CD14-positive monocyte (primary cell): ENCODE results near the gene TNFAIP6. TPM values are rescaled to one million over a fixed set of nuclear protein-coding genes. Genes with fewer than 3 reads are reported as not detected.

Experiments used
- DNase-seq, 3 donors: peaks; one replicate each; pipeline ENCODE4 v3.0.0-alpha.2; 2011 to 2022
- H2AFZ ChIP-seq: 2 replicates; pipeline ENCODE4 v1.6.0; 2012; ENCODE audit warnings: mild to moderate bottlenecking, low read depth, low read length, inconsistent platforms; ENCODE audit not compliant: insufficient read depth, poor library complexity, severe bottlenecking
- H3K27ac ChIP-seq, 2 donors: 1 replicate in 1 of 2; 2 replicates in 1 of 2; pipeline ENCODE4 v1.5.1; 2012 to 2013; ENCODE audit warnings: low read length in 2 of 2, control low read depth in 1 of 2, inconsistent platforms in 1 of 2, low read depth in 1 of 2, mild to moderate bottlenecking in 1 of 2
- H3K27me3 ChIP-seq, 2 donors: one replicate each; pipeline versions ENCODE4 v1.6.0 to v1.6.1; 2011 to 2013; ENCODE audit warnings: low read length in 2 of 2; ENCODE audit not compliant: control insufficient read depth in 2 of 2, insufficient read depth in 2 of 2
- H3K36me3 ChIP-seq, 2 donors: replicated peaks in 1 of 2; 1 replicate in 1 of 2; 2 replicates in 1 of 2; pipeline versions ENCODE4 v1.5.1 to v1.6.1; 2012 to 2013; ENCODE audit warnings: low read length in 2 of 2, control low read depth in 1 of 2, inconsistent platforms in 1 of 2, mild to moderate bottlenecking in 1 of 2; ENCODE audit not compliant: insufficient read depth in 2 of 2, control insufficient read depth in 1 of 2
- H3K4me1 ChIP-seq, 2 donors: 1 replicate in 1 of 2; 2 replicates in 1 of 2; pipeline versions ENCODE4 v1.5.1 to v1.6.1; 2012 to 2013; ENCODE audit warnings: low read length in 2 of 2, control low read depth in 1 of 2, inconsistent platforms in 1 of 2, mild to moderate bottlenecking in 1 of 2, moderate library complexity in 1 of 2; ENCODE audit not compliant: insufficient read depth in 2 of 2, control insufficient read depth in 1 of 2
- H3K4me2 ChIP-seq: replicated peaks from 2 replicates; pipeline ENCODE3; 2012; ENCODE audit warnings: low read length, moderate library complexity, mild to moderate bottlenecking; ENCODE audit not compliant: poor library complexity, severe bottlenecking; ENCODE audit errors: extremely low read depth
- H3K4me3 ChIP-seq, 3 experiments: fragments of 200-600 bp in 1 of 3; sonication (generic) in 1 of 3; replicated peaks in 1 of 3; 1 replicate in 2 of 3; 2 replicates in 1 of 3; pipeline ENCODE4 v1.5.1; 2011 to 2013; ENCODE audit warnings: low read length in 3 of 3, mild to moderate bottlenecking in 3 of 3, control low read depth in 2 of 3, low read depth in 2 of 3, inconsistent platforms in 1 of 3, moderate library complexity in 1 of 3
- H3K79me2 ChIP-seq: 2 replicates; pipeline ENCODE4 v1.6.0; 2012; ENCODE audit warnings: mild to moderate bottlenecking, control low read depth, inconsistent platforms, low read length, moderate library complexity; ENCODE audit not compliant: insufficient read depth
- H3K9ac ChIP-seq: 2 replicates; pipeline ENCODE4 v1.6.0; 2017; ENCODE audit warnings: low read length, mild to moderate bottlenecking; ENCODE audit not compliant: insufficient read depth, poor library complexity, severe bottlenecking
- H3K9me3 ChIP-seq, 2 donors: replicated peaks in 1 of 2; 1 replicate in 1 of 2; 2 replicates in 1 of 2; pipeline versions ENCODE4 v1.5.1 to v1.6.1; 2012 to 2013; ENCODE audit warnings: low read length in 2 of 2, control low read depth in 1 of 2; ENCODE audit not compliant: control insufficient read depth in 1 of 2, insufficient read depth in 1 of 2
- H4K20me1 ChIP-seq: 2 replicates; pipeline ENCODE4 v1.6.0; 2012; ENCODE audit warnings: mild to moderate bottlenecking, low read length, control low read depth, moderate library complexity; ENCODE audit not compliant: insufficient read depth
- H3K27ac Mint-ChIP-seq, 7 donors: one replicate each; pipeline ENCODE4 v1.8.0; 2020; ENCODE audit warnings: mild to moderate bottlenecking in 7 of 7, mixed read lengths in 7 of 7, moderate library complexity in 6 of 7, inconsistent platforms in 2 of 7
- H3K27me3 Mint-ChIP-seq, 3 donors: one replicate each; pipeline ENCODE4 v1.8.0; 2021 to 2022; ENCODE audit warnings: low read depth in 3 of 3, mild to moderate bottlenecking in 3 of 3, mixed read lengths in 3 of 3, moderate library complexity in 3 of 3, inconsistent platforms in 1 of 3
- H3K36me3 Mint-ChIP-seq, 2 donors: one replicate each; pipeline ENCODE4 v1.8.0; 2020; ENCODE audit warnings: mixed read lengths in 2 of 2, inconsistent platforms in 1 of 2, mild to moderate bottlenecking in 1 of 2
- H3K4me1 Mint-ChIP-seq: one replicate; pipeline ENCODE4 v1.8.0; 2020; ENCODE audit warnings: mild to moderate bottlenecking, mixed read lengths
- H3K4me3 Mint-ChIP-seq, 2 donors: one replicate each; pipeline ENCODE4 v1.8.0; 2020; ENCODE audit warnings: mild to moderate bottlenecking in 2 of 2, mixed read lengths in 2 of 2, moderate library complexity in 1 of 2
- H3K9me3 Mint-ChIP-seq, 7 donors: one replicate each; pipeline ENCODE4 v1.8.0; 2020 to 2022; ENCODE audit warnings: mixed read lengths in 7 of 7, mild to moderate bottlenecking in 6 of 7, moderate library complexity in 6 of 7, inconsistent platforms in 2 of 7
- WGBS: methylation state at CpG from one replicate; pipeline ENCODE4 v1.1.5; 2013; ENCODE audit warnings: missing lambda C conversion rate; ENCODE audit not compliant: insufficient coverage; 5-methylcytosine and 5-hydroxymethylcytosine counted together
- intact Hi-C, 2 donors: fragments of 100-400 bp; cut with micrococcal nuclease; formaldehyde crosslinking; loops; one replicate each; pipeline versions ENCODE4 v1.15.0 to v1.15.1; 2023
- polyA plus RNA-seq, 3 donors: library from polyadenylated mRNA; depleted of rRNA in 1 of 3; unstranded in 2 of 3; stranded (reverse) in 1 of 3; fragments of 300-500 nt in 2 of 3; fragments of >200 nt in 1 of 3; fragmentation: Illumina TruSeq in 2 of 3; gene quantifications; 1 replicate in 2 of 3; 2 replicates in 1 of 3; pipeline ENCODE4 v1.2.3, GENCODE V29; 2012 to 2021
- TF ChIP-seq, protein P1 (sequence below): fragments of 200-600 bp; IDR thresholded peaks from one replicate; pipeline ENCODE4 v1.8.0; 2022; ENCODE audit warnings: antibody characterized with exemption, mild to moderate bottlenecking

The TNFAIP6 gene
- polyA plus RNA-seq, 3 donors: 2.6 to 8.2 (median 3.5) TPM

DNA sequence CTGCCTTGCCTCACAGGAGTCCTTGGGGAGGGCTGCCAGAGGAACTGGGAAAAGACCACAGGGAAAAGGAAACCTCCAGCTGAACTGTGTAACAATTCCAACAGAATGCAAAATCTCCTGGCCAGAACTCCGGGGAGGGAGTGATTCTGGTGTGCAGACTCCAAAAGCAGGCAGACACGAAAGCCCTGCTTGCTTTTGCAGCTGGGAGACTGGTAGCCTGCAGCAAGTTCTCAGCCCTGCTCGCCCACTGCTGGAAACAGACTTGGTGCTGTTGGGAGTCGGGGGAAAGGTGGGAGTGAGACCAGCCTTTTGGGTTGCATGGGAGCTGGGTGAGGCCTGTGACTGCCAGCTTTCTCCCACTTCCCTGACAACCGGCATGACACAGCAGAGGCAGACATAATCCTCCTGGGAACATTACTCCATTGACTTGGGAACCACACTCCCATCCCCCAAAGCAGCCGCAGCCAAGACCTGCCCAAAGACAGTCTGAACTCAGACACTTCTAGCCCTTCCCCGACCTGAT, 42.0 kb upstream of the TNFAIP6 start:
- DNase-seq: no peak
- no peaks in the 10 kb centered on the region for H3K36me3 Mint-ChIP-seq
- peaks cover 12% of the 10 kb centered on the region for H3K4me1 Mint-ChIP-seq
- no peaks in the 10 kb centered on the region for H3K4me1 ChIP-seq
- H3K9me3 ChIP-seq: no peaks in the 10 kb centered on the region
- intact Hi-C loops: no loop called here
- no peak overlapping the region for H3K4me3 Mint-ChIP-seq
- H3K4me3 ChIP-seq: no peak overlapping the region
- H3K27ac ChIP-seq: no peak overlapping the region
- H3K9me3 Mint-ChIP-seq: peaks cover 2 to 7% (median 4%) of the 10 kb centered on the region in 7 donors
- no peak overlapping the region for H3K9ac ChIP-seq
- no peak overlapping the region for H2AFZ ChIP-seq
- no peaks in the 10 kb centered on the region for H3K27me3 ChIP-seq
- TF ChIP-seq, protein P1, sequence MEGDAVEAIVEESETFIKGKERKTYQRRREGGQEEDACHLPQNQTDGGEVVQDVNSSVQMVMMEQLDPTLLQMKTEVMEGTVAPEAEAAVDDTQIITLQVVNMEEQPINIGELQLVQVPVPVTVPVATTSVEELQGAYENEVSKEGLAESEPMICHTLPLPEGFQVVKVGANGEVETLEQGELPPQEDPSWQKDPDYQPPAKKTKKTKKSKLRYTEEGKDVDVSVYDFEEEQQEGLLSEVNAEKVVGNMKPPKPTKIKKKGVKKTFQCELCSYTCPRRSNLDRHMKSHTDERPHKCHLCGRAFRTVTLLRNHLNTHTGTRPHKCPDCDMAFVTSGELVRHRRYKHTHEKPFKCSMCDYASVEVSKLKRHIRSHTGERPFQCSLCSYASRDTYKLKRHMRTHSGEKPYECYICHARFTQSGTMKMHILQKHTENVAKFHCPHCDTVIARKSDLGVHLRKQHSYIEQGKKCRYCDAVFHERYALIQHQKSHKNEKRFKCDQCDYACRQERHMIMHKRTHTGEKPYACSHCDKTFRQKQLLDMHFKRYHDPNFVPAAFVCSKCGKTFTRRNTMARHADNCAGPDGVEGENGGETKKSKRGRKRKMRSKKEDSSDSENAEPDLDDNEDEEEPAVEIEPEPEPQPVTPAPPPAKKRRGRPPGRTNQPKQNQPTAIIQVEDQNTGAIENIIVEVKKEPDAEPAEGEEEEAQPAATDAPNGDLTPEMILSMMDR: no peak
- H4K20me1 ChIP-seq: no peaks in the 10 kb centered on the region
- H3K4me2 ChIP-seq: no peak overlapping the region
- WGBS: 85% methylated on average over 4 of the region's 7 CpGs
- peaks cover 0 to 2% (median 0%) of the 10 kb centered on the region in 3 donors for H3K27me3 Mint-ChIP-seq
- no peaks in the 10 kb centered on the region for H3K36me3 ChIP-seq
- H3K79me2 ChIP-seq: no peaks in the 10 kb centered on the region
- H3K27ac Mint-ChIP-seq: no peak overlapping the region

DNA sequence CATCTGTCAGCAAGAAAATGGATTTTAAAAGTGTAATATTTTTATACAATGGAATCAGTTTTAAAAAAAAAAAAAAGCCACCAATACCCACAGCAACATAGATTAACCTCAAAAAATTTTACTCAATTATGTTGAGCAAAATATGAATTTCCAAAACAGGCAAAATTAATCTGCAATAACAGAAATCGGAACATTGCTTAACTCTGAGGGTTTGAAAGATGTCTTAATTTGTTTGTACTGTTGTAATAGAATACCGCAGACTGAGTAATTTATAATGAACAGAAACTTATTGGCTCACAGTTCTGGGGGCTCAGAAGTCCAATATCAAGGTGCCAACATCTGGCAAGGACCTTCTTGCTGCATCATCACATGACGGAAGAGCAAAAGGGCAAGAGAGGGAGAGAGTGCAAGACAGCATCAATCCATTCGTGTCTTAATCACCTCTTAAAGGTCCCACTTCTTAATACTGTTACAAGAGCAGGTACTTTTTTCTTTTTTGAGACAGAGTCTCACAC, 31.8 kb upstream of the TNFAIP6 start:
- 44% methylated on average over 1 of the region's 4 CpGs for WGBS
- H3K4me3 Mint-ChIP-seq: peak overlapping the region in 1 of 2 donors; percentile 74
- DNase-seq: peak in 2 of 3 donors; percentile 17 to 49
- Histone ChIP-seq H3K27me3 (no peaks in the 10 kb centered on the region), H3K9ac (no peak overlapping the region), H3K4me2 (peak overlapping the region; percentile 22), H3K79me2 (no peaks in the 10 kb centered on the region), H3K4me1 (peaks cover 16 to 25% of the 10 kb centered on the region in 2 donors), H3K27ac (peak overlapping the region; percentile 25 to 66), H3K36me3 (no peaks in the 10 kb centered on the region), H3K9me3 (no peaks in the 10 kb centered on the region), H4K20me1 (no peaks in the 10 kb centered on the region), H3K4me3 (peak overlapping the region in 1 of 3 experiments; percentile 23), H2AFZ (peak overlapping the region; percentile 65)
- H3K27ac Mint-ChIP-seq: peak overlapping the region; percentile 16 to 90 (median 75)
- TF ChIP-seq, protein P1: no peak
- intact Hi-C loops: no loop called here
- peaks cover 0 to 3% of the 10 kb centered on the region in 2 donors for H3K36me3 Mint-ChIP-seq
- peaks cover 29% of the 10 kb centered on the region for H3K4me1 Mint-ChIP-seq
- H3K27me3 Mint-ChIP-seq: peaks cover 0 to 1% (median 0%) of the 10 kb centered on the region in 3 donors
- peaks cover under 1 to 10% (median 2%) of the 10 kb centered on the region in 7 donors for H3K9me3 Mint-ChIP-seq
